HG03139 (cell line): ENCODE data around the gene OXSM.

Experiments
- ATAC-seq: cut with Tn5 transposase; IDR thresholded peaks from one replicate; pipeline ENCODE4 v1.9.1; 2021; ENCODE audit not compliant: unreplicated experiment

The OXSM gene

GRCh38 chr3:25789596-25790556 lies at the start of gene OXSM:
Gene OXSM (plus strand): TSS chr3:25790090. CDS start chr3:25791021, 931 bp downstream.
- ATAC-seq, result peak; percentile 91

GRCh38 chr3:25744470-25744869 lies 45.4 kb upstream of the OXSM start:
- no peak for ATAC-seq

- no peak for ATAC-seq
Observed at GRCh38 chr3:25747033-25747432, 42.9 kb upstream of the OXSM start.

- no peak for ATAC-seq
Observed at GRCh38 chr3:25748189-25748588, 41.7 kb upstream of the OXSM start.

DNA sequence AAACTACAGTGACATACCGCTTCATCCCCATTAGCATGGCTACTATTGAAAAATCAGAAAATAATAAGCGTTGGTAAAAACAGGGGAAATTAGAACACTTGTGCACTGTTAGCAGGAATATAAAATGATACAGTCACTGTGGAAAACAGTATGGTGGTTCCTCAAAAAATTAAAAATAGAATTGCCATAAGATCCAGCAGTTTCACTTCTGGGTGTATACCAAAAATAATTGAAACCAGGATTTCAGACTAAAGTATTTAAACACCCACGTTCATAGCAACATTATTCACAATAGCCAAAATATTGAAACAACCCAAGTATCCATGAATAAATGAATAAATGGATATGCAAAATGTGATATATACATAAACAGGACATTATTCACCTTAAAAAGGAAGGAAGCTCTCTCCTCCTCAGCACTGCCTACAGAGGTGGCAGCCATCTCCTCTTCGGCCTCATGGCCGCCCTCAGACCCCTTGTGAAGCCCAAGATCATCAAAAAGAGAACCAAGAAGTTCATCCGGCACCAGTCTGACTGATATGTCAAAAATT lies 40.8 kb upstream of the OXSM start:
- no peak for ATAC-seq

GRCh38 chr3:25751048-25751447 lies 38.8 kb upstream of the OXSM start:
- no peak for ATAC-seq

DNA sequence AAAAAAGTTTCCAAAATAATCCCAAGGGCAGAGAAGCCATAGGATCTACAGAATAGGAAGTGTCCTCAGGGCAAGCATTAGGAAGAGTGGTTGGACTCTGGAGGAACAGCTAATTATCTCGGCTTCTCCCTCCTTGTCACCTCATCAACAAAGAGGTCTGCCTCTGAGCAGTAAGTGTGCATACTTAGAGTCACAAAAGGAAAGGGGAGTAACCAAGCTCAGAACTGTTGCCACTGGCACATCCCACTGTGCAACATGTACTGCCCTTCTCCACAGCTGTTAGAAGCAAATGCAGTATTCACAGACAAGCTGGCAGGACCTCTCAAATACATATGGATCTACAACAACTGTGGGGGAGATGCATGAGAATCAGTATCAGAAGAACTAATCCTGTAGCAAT lies 38.2 kb upstream of the OXSM start:
- no peak for ATAC-seq

DNA sequence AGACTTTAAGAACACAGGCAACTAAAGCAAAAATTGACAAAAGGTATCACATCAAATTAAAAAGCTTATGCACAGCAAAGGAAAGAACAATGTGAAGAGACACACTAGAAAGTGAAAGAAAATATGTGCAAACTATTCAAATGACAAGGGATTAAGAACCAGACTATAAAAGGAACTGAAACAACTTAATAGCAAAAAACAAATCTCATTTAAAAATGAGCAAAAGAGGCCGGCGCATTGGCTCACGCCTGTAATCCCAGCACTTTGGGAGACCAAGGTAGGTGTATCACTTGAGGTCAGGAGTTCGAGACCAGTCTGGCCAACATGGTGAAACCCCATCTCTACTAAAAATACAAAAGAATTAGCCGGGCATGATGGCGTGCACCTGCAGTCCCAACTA lies 21.0 kb upstream of the OXSM start:
- ATAC-seq, result peak; percentile 85

- ATAC-seq, result no peak
Observed at GRCh38 chr3:25775936-25776335, 14.0 kb upstream of the OXSM start.

DNA sequence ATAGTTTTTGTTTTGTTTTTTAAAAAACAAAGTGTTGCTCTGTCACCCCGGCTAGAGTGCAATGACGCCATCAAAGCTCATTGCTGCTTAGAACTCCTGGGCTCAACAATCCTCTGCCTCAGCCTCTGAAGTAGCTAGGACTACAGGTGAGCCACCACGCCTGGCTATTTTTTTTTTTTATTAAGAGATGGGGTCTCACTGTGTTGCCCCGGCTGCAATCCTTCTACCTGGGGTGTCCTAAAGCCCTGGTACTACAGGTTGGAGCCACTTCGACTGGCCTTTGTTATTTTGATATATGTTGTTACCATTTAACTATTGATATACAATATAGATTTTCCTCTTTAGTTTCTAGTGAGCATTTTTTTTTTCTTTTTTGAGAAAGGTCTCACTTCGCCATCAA lies 9.3 kb upstream of the OXSM start:
- no peak for ATAC-seq

GRCh38 chr3:25781145-25781757 lies 8.6 kb upstream of the OXSM start:
- no peak for ATAC-seq

DNA sequence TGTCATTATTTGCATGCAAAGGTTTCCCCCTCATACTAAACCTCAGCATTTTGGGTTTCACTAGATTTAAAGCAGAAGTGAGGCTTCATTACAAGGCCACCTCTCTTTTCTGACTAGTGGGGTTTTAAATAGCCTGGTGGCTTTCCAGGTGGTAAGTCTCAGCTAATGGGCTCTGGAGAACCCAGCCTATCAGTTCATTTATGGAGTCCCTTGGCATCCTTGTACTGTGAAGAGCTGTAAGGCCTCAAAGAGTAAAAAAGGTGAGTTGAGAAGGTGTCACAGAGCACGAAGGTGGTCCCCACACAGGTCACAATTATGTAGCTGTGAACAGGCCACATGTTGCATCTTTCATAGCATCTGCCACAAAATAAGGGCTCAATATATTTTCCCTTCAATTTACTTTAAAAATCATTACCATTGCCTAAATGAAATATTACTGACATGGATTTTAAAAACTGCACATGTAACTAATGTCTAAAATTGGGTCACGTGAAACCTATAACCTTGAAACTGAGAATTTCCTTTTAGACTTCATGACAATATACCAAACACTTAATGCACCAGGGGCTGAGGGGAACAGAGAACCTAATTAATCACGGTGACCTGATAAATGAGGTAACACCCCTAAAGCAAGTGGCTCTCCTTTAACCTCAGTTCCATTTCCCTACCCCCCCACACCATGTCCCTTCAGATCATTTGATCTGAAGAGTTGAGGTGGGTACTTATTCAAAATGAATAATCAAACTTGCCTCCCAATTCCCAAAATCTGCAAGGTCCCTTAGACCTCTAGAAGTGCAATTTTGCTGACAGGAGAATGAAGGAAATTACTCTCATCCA lies 7.9 kb upstream of the OXSM start:
- ATAC-seq, result peak; percentile 42

- ATAC-seq, result no peak
Observed at GRCh38 chr3:25782636-25782937, 7.3 kb upstream of the OXSM start.

- ATAC-seq, result peak; percentile 74
Observed at GRCh38 chr3:25782938-25783660, 6.8 kb upstream of the OXSM start, which contains the start of gene NGLY1. Gene NGLY1 (minus strand): TSS chr3:25783443. CDS start chr3:25783390, 53 bp downstream.

- ATAC-seq, result peak; percentile 17
Observed at GRCh38 chr3:25783661-25784512, 6.0 kb upstream of the OXSM start.

GRCh38 chr3:25784971-25785370 lies 4.9 kb upstream of the OXSM start:
- no peak for ATAC-seq

DNA sequence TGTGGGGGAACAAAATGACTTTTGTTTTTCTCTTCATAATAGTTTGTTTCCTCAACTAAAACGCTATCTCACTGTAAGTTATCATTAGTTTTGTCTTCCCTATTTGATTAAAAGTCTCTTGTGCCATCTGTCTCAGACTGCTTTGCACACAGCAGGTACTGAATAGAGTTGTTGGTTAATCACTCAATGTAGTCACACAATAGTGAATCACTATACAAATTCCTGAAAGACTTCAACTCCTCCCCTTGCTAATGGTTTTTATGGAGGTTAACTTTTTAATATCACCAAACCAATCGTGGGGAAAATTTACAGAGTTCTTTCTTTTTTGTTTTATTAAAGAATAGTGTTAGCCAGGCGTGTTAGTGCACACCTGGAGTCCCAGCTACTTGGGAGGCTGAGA lies 4.1 kb upstream of the OXSM start:
- no peak for ATAC-seq

DNA sequence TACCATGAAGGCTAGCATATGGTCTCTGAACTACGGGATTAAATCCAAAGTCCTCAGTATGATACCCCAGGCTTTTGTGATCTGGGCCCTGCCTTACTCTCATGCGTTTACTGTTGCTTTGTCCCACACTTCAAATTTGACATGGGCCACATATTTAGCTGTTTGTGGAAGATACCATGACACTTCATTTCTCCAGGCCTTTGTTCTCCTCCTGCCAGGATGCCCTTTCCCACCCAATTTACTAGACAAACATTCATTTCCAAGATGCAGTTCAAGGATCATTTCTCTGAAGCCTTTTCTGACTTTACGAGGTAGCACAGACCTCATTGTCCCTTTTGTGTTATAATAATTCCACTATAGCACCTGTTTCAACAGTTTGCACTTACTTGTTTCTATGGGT lies 2.2 kb upstream of the OXSM start:
- ATAC-seq, result no peak

DNA sequence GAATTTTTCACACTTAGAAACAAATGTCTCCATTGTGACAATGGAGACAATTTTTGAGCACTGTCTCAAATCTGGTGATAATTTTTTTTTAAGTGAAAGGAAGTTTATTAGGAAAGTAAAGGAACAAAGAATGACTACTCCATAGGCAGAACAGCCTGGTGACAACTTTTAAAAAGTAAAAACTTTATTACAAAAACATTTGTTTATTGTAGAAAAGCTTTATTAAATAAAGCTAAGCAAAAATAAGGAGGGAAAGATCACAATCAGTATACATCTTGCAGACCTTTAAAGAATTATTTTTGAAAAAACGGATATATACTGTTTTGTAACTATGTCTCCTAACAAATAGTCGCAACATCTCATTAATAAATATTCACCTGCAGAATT lies 688 bp upstream of the OXSM start:
- no peak for ATAC-seq

- ATAC-seq, result no peak
Observed at GRCh38 chr3:25801786-25802185, 11.9 kb downstream of the OXSM start.
